Stimulated activated naive CD8-positive, alpha-beta T cell treated with anti-CD3 and anti-CD28 coated beads, Interleukin-15, Interleukin-2, amounts not matched to agents 100 U/mL and 50 U/mL, for 24 hours (primary cell): ENCODE results near the gene VANGL2.
A peak's percentile ranks its signal among the peaks of the same experiment; 100 is the strongest.

ENCODE experiments used
- ATAC-seq: fragments of 150-1000 bp; cut with Tn5 transposase; one replicate; pipeline ENCODE4 v1.10.0; 2021
- DNase-seq: peaks from one replicate; pipeline ENCODE4 v3.0.0; 2021

The VANGL2 gene

DNA sequence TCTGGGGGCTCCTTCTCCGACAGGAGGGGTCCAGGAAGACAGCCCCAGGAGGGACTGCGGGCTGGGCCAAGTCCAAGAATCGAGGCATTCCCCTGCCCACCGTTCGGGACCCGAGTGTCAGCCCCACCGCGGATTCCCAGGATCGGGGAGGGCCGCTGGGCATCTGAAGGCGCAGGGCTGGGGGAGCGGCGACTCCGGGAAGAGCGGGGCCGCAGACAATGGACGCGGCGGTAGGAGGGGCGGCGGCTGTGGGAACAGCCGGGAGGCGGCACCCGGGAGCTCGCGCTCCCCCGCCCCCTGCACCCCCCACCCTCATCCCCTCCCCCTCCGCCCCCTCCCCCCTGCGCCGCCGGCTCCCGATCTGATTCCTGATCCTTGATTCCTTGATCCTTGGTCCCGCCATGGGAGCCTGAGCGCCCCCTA lies at the start of gene VANGL2:
VANGL2 (plus strand) TSS at position 342 of the 423 bp plus-strand sequence. CDS start 15,274 bp downstream, outside the sequence.
- peak; percentile 74 for DNase-seq
- ATAC-seq, result no peak

GRCh38 chr1:160351629-160352028 lies 48.7 kb upstream of the VANGL2 start:
- no peak for DNase-seq
- ATAC-seq, result no peak

DNA sequence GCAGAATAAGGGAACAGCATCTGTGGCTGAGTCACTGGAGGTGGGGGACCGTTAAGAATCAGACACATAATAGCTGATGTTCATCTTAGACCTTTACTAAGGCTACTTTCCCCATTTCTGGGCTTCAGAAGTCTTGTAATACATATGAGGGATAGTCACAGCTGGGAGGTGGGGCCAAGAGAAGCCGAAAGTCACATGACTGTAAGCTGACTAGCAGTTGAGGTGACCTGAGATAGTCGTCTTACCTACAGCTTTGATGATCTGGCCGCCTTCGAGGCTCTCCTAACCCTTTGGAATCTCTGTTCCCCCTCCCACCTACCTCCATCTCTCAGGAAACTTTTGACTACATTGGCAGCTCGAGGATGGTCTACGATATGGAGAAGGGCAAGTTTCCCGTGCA lies 47.8 kb upstream of the VANGL2 start:
- DNase-seq, result no peak
- ATAC-seq, result no peak

- ATAC-seq (no peak), DNase-seq (no peak)
These were observed 47.1 kb upstream of the VANGL2 start for GRCh38 chr1:160353223-160353622.

DNA sequence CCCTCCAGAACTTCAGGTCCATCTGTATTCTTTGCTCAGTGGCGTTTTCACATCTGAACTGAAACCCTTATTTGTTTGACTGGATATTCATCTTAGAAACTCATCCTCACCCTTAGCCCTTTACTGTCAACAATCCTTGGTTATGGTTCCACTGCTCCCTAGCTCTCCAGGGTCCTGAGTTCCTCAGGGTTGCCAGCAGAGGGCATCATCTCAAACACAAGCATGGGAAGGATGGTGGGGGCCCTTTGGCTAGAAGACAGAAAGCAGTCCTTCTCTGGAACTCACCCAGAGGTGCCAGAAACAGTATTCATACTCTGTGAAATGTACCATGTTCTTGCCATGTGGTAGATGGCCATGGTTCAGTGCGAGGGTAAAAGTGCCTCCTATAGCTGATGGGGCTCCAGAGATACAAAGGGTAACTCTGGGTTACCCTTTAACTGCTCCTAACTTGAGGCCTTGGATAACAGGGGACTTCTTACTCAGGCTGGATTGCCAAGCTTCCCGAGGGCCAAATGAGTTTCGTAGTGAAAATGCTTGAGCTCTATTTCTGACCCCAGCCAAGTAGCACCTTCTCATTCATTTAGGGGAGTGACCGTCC lies 45.9 kb upstream of the VANGL2 start:
- peak; percentile 16 for DNase-seq
- ATAC-seq, result peak; percentile 53

GRCh38 chr1:160357286-160358002 lies 42.9 kb upstream of the VANGL2 start:
- no peak for DNase-seq
- ATAC-seq, result no peak

DNA sequence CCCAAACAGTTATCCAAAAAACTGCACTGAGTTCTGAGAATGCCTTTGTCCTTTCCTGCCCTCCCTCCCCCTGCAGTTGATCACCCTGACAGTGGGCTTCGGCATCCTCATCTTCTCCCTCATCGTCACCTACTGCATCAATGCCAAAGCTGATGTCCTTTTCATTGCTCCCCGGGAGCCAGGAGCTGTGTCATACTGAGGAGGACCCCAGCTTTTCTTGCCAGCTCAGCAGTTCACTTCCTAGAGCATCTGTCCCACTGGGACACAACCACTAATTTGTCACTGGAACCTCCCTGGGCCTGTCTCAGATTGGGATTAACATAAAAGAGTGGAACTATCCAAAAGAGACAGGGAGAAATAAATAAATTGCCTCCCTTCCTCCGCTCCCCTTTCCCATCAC lies 42.3 kb upstream of the VANGL2 start:
- DNase-seq, result no peak
- ATAC-seq, result no peak

GRCh38 chr1:160359559-160360226 lies 40.7 kb upstream of the VANGL2 start:
- no peak for DNase-seq
- ATAC-seq, result no peak

- ATAC-seq (no peak), DNase-seq (no peak)
These were observed 40.1 kb upstream of the VANGL2 start for GRCh38 chr1:160360227-160360695.

- ATAC-seq, result no peak
- no peak for DNase-seq
These were observed 39.2 kb upstream of the VANGL2 start for GRCh38 chr1:160361199-160361598.

DNA sequence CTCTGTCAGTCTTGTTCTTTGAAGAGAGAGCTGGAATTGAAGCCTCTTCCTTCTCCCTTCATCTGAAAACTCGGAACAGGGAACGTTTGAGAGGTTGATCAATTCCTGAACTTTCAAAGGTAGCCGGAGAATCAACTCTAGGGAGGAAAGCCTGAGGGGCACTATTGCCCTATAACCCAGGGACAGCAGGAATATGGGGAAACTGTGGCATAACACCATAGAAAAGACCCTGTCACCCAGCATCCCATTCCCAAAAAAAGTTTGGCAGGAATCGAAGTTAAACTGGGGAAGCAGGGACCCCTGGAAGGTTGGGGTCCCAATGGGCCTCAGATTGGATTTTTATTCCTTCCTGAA lies 38.6 kb upstream of the VANGL2 start:
- DNase-seq (no peak), ATAC-seq (no peak)

DNA sequence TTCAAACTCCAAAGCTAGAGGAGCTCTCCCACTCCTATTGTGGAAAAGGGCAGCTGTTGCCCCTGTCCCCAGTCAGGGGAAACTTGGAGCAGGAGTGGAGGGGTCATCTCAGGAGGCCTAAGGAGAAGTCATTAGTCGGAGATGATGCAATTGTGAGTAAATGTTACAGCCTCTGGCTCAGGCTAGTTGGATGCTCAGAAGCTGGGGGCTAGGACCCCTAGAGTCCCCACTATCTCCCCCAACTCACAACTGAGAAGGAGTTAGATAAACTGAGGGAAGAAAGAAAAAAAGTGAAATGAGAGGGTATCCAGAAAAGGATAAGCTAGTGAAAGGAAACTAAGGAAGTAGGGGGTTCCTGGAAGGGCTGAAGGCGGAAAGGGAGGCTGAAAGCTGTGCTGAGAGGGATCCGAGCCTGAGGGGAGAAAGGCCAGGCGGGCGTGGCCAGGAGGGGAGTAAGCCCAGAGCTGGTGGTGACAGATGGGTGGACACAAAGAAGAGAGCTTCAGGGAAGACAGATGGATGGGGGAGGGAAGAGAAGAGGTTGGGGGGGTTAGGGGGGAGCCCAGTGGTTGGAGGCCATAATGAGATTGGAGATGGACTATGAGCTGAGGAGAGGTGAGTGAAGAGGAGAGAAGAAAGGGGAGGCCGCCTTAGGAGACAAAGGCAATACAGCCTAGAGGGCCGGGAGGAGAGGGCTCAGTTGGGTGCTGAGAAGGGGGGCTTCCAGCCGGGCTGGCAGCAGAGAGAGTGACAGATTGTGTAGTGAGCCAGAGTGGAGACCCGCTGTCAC lies 38.0 kb upstream of the VANGL2 start:
- no peak for DNase-seq
- no peak for ATAC-seq

- ATAC-seq, result no peak
These were observed 37.4 kb upstream of the VANGL2 start for GRCh38 chr1:160363010-160363409.

DNA sequence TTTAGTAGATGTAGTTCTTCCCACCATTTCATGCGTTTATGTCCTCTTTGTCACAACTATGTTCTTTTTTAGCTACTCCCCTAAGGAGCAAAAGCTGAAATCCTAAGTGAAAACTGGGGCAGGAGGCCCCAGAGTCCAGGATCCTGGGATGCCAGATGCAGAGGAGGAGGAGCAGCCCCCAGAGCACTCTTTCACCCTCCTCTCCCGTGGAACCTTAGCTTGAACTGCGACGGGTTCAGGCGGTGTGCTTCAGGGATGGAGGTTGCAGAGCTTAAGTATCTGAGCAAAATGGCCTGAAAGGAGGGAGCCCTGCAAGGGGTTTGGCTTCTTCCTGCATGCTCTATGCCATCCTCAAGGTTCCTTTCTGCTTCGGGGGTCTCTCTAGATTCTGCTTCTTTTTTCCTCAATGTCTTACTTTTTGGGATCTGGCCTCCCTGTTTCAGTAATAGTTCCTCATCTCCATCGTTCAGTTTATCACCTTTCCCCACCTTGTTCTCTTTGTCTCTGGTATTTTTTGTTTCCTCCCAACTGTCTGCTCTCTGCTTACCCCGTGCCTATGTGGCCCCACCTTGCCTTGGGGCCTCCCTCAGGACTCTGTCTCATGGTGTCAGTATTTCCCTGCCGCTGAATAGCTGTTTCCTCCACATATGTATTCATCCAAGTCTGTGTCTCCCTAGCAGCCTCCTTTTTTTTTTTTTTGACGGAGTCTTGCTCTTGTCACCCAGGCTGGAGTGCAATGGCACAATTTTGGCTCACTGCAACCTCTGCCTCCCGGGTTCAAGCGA lies 36.2 kb upstream of the VANGL2 start:
- no peak for ATAC-seq
- no peak for DNase-seq

More at GRCh38 chr1:160363010-160363409, 37.4 kb upstream of the VANGL2 start:
- DNase-seq, result no peak

- DNase-seq (no peak), ATAC-seq (no peak)
These were observed 35.0 kb upstream of the VANGL2 start for GRCh38 chr1:160365325-160365724.

DNA sequence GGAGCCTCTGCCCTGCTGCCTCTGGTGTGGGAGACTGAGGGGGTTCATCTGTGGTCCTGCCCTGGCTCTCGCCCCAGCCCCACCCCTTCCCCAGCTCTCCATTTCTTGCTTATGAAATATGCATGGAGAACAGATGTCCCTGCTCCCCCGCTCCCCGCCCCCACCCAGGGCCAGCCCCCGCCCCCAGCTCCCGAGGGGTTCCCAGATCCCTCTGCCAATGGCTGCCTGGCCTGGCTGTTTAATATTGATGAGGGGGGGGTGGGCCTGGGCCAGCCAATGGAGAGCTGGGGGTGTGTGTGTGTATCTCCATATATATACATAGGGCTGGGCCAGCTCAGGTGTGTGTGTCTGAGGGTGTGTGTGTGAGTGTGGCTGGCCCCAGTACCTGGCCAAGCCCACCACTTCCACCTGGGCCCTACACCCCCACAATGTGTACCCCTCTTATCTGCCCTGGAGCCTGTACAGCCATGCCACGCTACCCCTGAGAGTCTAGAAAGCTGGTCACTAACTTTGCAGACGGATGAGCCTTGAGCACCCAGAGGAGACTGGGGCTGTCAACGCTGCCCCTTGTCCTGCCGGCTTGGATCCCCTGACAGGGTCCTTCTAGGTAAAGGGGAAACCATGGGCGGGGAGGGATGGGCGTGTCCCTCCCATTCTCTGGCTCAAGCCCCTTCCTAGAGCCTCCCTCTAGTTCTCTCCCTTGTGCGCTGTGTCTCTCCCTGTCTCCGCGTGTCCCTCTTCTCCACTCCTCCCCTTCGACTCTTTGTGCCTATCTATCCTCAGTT lies 33.4 kb upstream of the VANGL2 start, which contains the start of gene NHLH1:
NHLH1 (plus strand) TSS at position 341 of the 785 bp plus-strand sequence. CDS start 3,661 bp downstream, outside the sequence.
- peak; percentile 19 for ATAC-seq
- no peak for DNase-seq

DNA sequence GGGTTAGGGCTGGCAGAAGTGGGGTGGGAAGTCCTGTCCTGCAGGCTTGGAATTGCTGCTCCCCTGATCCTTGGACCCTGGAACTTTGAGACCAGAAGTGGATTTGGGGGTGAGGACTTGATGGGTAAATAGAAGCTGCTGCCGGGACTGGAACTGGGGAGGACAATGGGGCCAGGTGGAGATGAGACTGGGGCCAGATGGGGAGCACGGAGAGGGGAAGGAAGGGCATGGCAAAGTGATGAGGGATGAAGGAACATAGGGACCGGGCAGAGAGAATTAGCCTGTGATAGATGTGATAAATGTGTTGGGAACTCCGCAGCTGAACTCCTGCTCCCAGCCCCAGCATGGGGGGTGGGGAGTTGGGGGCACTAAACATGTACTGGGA lies 32.9 kb upstream of the VANGL2 start:
- no peak for DNase-seq
- no peak for ATAC-seq

DNA sequence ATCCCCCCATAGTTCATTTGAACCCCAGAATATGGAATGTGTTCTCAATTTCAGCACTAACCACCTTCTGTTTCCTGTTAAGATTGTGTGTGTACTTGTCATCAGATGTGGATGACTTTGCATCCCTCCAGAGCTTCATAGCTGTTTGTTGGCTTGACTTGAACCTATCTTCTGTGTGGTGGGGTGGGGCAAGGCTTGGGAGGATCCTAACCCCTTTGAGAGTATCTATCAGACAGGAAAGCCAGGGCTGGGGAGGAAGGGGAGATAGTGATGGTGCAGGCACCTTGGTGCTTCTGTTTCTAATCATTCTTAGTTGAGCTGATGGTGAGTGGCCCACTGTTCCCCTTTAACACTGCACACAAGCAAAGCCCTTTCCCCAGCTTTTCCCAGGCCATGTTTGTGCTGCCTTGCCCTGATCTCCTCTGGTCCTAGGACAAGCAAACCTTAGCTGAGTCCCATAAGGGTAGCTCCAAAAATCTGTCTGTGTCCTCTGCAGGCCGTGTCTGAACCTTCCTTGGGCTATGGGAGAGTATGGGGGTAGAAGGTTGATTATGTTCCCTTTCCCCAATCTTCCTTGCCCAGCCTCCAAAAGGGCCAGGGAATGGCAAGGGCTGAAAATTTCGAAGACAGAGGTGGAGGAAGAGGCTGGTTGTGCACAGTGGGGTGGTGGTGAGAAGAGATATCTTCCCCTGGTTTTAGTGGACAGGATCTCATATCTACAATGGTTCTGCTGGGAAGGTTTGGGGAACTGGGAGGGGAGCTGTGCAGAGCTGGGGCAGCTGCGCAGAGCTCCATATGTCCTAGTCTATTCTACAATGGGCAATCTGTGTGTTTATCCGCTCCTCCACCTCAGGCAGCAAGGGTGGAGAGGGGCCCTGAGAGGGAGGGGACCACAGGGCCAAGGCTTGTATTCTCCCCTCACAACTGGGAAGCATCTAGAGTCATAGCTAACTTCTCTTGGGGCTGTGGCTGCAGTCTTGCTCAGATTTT lies 32.1 kb upstream of the VANGL2 start:
- ATAC-seq (no peak), DNase-seq (no peak)

DNA sequence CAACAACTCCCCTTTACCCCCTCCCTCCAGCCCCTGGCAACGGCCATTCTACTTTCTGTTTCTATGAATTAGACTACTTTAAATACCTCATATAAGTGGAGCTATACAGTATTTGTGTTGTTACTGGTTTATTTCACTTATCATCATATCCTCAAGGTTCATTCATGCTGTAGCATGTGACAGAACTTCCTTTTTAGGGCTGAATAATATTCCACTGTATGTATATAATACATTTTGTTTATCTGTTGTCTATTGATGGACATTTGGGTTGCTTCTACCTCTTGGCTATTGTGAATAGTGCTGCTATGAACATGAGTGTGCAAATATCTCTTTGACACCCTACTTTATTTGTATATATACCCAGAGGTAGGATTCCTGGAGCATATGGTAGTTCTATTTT lies 31.3 kb upstream of the VANGL2 start:
- no peak for ATAC-seq
- no peak for DNase-seq
